ENCODE data around the gene CAMTA1.

The CAMTA1 gene

DNA sequence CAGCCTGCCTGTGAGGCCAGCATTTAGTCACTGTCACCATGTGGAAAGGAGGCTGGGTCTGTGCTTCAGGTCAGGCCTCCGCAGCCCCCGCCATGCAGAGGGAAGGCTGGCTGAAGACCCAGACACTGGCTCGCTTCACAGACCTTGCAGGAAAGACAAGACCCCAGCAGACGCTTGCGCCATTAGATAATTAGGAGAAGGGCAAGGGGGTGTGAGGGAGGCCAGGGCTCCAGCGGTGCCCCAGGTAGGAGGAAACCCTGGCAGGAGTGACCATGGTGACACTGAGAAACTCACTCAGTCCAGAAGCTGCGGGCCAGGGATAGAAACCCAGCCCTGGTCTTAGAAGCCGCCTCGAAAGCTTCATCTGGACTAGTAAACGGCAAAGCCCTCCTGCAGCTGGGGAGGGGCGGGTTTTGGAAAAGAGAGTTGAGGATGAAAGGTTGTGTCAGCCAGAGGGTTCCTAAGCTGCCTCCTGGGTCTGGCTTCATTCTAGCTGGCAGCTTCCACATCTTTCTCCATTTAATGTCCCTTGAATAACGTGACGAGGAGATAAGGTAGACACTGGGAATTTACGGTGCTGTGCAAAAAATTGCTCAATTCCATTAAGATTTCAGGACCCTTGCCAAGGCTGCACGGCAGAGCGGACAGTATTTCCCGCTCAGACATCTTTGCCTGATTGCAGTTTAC, 691.8 kb downstream of the CAMTA1 start (continued):
- TF ChIP-seq, protein P1, sequence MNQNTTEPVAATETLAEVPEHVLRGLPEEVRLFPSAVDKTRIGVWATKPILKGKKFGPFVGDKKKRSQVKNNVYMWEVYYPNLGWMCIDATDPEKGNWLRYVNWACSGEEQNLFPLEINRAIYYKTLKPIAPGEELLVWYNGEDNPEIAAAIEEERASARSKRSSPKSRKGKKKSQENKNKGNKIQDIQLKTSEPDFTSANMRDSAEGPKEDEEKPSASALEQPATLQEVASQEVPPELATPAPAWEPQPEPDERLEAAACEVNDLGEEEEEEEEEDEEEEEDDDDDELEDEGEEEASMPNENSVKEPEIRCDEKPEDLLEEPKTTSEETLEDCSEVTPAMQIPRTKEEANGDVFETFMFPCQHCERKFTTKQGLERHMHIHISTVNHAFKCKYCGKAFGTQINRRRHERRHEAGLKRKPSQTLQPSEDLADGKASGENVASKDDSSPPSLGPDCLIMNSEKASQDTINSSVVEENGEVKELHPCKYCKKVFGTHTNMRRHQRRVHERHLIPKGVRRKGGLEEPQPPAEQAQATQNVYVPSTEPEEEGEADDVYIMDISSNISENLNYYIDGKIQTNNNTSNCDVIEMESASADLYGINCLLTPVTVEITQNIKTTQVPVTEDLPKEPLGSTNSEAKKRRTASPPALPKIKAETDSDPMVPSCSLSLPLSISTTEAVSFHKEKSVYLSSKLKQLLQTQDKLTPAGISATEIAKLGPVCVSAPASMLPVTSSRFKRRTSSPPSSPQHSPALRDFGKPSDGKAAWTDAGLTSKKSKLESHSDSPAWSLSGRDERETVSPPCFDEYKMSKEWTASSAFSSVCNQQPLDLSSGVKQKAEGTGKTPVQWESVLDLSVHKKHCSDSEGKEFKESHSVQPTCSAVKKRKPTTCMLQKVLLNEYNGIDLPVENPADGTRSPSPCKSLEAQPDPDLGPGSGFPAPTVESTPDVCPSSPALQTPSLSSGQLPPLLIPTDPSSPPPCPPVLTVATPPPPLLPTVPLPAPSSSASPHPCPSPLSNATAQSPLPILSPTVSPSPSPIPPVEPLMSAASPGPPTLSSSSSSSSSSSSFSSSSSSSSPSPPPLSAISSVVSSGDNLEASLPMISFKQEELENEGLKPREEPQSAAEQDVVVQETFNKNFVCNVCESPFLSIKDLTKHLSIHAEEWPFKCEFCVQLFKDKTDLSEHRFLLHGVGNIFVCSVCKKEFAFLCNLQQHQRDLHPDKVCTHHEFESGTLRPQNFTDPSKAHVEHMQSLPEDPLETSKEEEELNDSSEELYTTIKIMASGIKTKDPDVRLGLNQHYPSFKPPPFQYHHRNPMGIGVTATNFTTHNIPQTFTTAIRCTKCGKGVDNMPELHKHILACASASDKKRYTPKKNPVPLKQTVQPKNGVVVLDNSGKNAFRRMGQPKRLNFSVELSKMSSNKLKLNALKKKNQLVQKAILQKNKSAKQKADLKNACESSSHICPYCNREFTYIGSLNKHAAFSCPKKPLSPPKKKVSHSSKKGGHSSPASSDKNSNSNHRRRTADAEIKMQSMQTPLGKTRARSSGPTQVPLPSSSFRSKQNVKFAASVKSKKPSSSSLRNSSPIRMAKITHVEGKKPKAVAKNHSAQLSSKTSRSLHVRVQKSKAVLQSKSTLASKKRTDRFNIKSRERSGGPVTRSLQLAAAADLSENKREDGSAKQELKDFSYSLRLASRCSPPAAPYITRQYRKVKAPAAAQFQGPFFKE (tag by site-specific recombination; IDR thresholded peaks at IDR 0.05; ENCODE audit: borderline replicate concordance) = no peak

GRCh38 chr1:7477593-7477992, 692.3 kb downstream of the CAMTA1 start:
- CTCF ChIA-PET = no interaction called here

GRCh38 chr1:7478142-7478790, 693.0 kb downstream of the CAMTA1 start:
- Histone ChIP-seq H3K27ac (ENCODE audit: extremely low read depth, low read depth, low read length) (no peak overlapping the region), H3K9me3 (ENCODE audit: control insufficient read depth, insufficient read depth, low read depth, low read length) (no peaks in the 10 kb centered on the region), H3K4me1 (ENCODE audit: control insufficient read depth, insufficient read depth, low read length) (no peaks in the 10 kb centered on the region), H3K36me3 (ENCODE audit: control insufficient read depth in 2 of 2, insufficient read depth in 1 of 2, low read length in 2 of 2) (no peaks in the 10 kb centered on the region), H3K4me3 (ENCODE audit: low read depth, low read length) (no peak overlapping the region)
- CTCF ChIA-PET = interaction anchor here (0.6 to 1.2 kb wide), 2 partner anchors 21 to 77 kb away, joined by 3 to 4 read pairs; no protein-coding TSS in a partner anchor
- POLR2A ChIA-PET = interaction anchor here (1.4 kb wide), 1 partner anchor 8 kb away, joined by 3 read pairs; no protein-coding TSS in a partner anchor
- TF ChIP-seq ZNF704 (tag by site-specific recombination; IDR thresholded peaks at IDR 0.05) = no peak
- TF ChIP-seq ZNF366 (tag by site-specific recombination; conservative IDR thresholded peaks at IDR 0.05) = no peak
- TF ChIP-seq ZNF354C (tag by site-specific recombination; IDR thresholded peaks at IDR 0.05; ENCODE audit: borderline replicate concordance, low read depth) = no peak
- TF ChIP-seq SP7 (tag by site-specific recombination; IDR thresholded peaks at IDR 0.05) = no peak
- TF ChIP-seq ZNF837 (tag by site-specific recombination; IDR thresholded peaks at IDR 0.05) = no peak
- TF ChIP-seq, protein P1 (tag by site-specific recombination; IDR thresholded peaks at IDR 0.05; ENCODE audit: borderline replicate concordance) = no peak
- TF ChIP-seq ZNF394 (tag by site-specific recombination; IDR thresholded peaks at IDR 0.05; ENCODE audit: borderline replicate concordance) = no peak
- TF ChIP-seq ZNF560 (tag by site-specific recombination; IDR thresholded peaks at IDR 0.05; ENCODE audit: borderline replicate concordance) = no peak
- TF ChIP-seq ZBTB49 (tag by site-specific recombination; IDR thresholded peaks at IDR 0.05; ENCODE audit: low read depth) = no peak
- no peak for TF ChIP-seq ZFP41 (tag by site-specific recombination; IDR thresholded peaks at IDR 0.05; ENCODE audit: borderline replicate concordance)

More at GRCh38 chr1:7477593-7477992, 692.3 kb downstream of the CAMTA1 start:
- no peaks in the 10 kb centered on the region for H3K4me1 ChIP-seq (ENCODE audit: control insufficient read depth, insufficient read depth, low read length)
- no peaks in the 10 kb centered on the region for H3K36me3 ChIP-seq (ENCODE audit: control insufficient read depth in 2 of 2, insufficient read depth in 1 of 2, low read length in 2 of 2)
- POLR2A ChIA-PET = no interaction called here
- no peak overlapping the region for H3K27ac ChIP-seq (ENCODE audit: extremely low read depth, low read depth, low read length)
- no peak overlapping the region for H3K4me3 ChIP-seq (ENCODE audit: low read depth, low read length)
- no peaks in the 10 kb centered on the region for H3K9me3 ChIP-seq (ENCODE audit: control insufficient read depth, insufficient read depth, low read depth, low read length)
- TF ChIP-seq KLF7 (tag by site-specific recombination; IDR thresholded peaks at IDR 0.05; ENCODE audit: borderline replicate concordance) (no peak), ZEB2 (tag by site-specific recombination; IDR thresholded peaks at IDR 0.05) (no peak), KLF8 (tag by site-specific recombination; IDR thresholded peaks at IDR 0.05) (no peak), ZNF558 (tag by site-specific recombination; IDR thresholded peaks at IDR 0.05) (no peak), ZNF792 (tag by site-specific recombination; IDR thresholded peaks at IDR 0.05) (no peak), ZNF211 (tag by site-specific recombination; IDR thresholded peaks at IDR 0.05; ENCODE audit: low read depth) (no peak), ZNF529 (tag by site-specific recombination; IDR thresholded peaks at IDR 0.05; ENCODE audit: insufficient replicate concordance) (no peak), ZIC2 (tag by site-specific recombination; IDR thresholded peaks at IDR 0.05) (no peak), ZSCAN30 (tag by site-specific recombination; IDR thresholded peaks at IDR 0.05) (no peak), ZNF138 (tag by site-specific recombination; IDR thresholded peaks at IDR 0.05; ENCODE audit: borderline replicate concordance) (no peak)

Measured in HEK293 (cell line).